Right kidney (tissue), 1 donor: ENCODE results near the gene MIDN.

Experiments used
- DNase-seq: peaks from one replicate; pipeline ENCODE4 v3.0.0-alpha.2; 2016

The MIDN gene

DNA sequence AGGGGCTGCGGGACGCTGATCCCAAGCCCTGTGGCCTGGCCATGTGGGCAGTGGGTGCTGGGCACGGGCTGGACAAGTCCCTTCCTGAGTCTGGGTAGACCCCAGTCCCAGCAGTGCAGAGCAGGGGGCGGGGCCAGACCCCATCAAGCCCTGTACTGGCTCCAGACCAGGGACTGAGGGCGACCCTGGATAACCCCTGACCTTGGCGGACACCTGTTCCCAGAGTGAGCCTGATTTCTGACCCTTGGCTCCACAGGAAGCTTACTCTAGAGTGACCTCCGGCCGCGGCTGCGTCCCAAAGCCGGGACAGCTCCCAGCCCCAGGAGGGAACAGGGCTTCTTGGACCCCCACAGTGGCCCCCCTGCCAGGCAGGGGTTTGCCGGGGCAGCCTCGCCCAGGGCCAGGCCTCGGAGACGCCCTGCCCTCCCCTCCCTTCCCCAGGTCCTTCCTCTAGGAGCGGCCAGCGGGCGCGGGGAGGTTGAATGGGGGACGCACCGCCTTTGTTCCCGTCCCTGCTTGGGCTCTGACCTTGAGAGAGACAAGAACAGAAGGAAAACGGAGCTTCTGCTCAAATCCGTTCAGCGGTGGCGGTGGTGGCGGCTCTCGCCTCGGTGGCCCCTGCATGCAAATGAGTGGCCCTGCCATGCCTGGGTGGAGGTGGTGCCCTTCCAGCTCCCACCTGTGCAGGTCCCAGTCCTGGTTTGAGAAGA lies 35.0 kb downstream of the MIDN start:
- no peak for DNase-seq

DNA sequence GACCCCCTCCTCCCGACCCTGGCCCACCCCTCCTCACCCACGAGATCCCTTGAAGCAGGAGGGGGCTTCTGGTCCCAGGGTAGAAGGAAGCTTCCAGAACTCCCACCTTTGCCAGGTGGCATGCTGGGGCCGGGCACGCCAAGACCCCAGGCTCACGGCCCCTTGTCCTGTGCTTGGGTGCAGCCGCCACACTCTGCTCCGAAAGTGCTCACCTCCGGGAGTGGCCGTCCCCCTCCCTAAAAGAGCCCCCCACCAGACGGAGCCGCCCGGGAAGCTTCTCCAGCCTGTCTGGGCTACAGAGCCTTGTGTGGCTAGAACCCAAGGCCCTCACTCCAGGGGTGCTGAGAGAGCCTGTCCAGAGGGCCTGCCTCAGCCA lies 35.5 kb downstream of the MIDN start:
- no peak for DNase-seq

DNA sequence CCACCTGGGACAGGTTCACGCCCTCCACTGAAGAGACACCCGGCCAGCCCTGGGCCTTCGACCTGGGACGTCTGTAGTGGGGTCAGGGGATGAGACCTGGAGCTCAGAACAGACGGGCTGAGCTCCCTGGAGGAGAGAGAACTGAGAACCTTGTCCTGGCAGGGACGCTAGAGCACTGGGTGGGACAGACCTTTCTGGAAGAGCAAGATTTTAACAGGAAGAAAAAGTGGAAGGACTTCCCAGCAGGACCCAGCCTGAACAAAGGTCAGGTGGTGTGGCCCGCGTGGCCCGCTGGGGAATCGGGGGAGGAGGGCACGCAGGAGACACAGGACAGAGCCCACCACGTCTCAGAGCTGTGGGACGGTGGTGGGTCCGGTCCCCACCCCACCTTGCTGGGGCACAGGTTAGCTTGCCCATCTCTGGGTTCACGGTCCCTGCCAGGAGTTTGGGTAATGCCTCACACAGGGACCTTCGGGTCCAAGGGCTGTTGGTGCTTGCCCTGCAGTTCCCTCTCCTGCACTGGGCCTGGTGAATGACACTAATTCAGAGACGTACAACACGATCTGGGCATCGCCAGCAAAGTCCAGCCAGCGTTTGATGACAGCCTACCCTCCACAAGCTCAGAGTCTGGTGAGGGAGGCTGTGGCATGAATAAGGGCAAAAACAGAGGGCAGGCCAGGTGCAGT lies 36.1 kb downstream of the MIDN start:
- no peak for DNase-seq

DNA sequence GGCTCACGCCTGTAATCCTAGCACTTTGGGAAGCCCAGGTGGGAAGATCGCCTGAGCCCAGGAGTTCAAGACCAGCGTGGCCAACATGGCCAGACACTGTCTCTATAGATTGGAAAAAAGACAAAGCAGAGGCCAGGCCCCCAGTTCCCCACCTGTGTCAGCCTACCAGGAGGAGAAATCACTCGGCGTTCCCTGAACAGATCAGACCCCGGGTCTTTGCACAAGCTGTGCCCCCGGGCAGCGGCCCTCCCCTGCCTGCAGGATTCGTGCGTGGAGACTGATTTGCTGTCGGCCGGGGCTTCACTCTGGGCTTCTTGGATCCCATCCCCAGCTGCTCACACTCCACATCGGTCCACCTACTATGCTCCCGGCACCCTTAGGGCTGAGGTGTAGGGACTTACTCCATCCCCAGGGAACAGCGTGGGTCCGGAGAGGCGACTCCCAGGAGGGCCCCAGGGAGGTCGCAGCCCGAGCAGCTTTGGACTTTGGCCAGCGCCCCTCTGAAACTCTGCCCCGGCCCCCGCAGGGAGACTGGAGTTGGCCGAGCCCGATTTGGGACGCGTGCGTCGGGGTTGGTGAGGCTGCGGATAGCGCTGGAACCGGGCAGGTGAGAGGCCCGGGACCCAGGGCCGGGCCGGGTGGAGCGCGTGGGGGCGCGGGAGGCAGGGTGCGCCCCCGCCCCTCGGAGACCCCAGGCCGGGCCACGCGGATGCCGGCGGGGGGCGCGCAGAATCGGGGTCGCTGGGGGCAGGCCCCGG lies 36.8 kb downstream of the MIDN start:
- DNase-seq, result peak; percentile 56

DNA sequence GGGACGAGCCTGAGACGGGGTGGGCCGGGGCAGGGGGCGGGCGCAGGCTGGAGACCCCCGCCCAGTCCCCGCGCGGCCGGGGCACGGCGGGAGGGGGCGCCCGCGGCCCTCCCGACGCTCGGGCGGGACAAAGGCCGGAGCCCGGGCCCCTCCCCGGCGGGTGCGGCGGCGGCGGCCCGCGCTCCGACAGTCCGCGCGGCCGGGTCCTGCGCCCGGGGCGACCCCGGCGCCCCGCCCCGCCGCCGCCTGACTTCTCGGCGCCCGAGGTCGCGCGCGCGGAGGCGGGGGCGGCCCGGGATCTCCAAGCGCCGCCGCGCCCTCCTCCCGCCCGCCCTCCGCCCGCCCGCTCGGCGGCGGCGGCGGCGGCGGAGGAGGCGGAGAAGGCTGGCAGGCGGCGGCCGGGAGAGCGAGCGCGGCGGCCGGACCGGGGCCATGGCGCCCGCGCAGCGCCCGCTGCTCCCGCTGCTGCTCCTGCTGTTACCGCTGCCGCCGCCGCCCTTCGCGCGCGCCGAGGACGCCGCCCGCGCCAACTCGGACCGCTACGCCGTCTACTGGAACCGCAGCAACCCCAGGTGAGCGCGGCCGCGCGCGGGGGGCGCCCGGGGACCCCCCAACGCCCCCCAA lies 37.5 kb downstream of the MIDN start, which contains the start of gene EFNA2:
Gene EFNA2 (plus strand): TSS at position 137 of the 624 bp plus-strand sequence. CDS start 296 bp downstream, at position 433.
- DNase-seq, result no peak

DNA sequence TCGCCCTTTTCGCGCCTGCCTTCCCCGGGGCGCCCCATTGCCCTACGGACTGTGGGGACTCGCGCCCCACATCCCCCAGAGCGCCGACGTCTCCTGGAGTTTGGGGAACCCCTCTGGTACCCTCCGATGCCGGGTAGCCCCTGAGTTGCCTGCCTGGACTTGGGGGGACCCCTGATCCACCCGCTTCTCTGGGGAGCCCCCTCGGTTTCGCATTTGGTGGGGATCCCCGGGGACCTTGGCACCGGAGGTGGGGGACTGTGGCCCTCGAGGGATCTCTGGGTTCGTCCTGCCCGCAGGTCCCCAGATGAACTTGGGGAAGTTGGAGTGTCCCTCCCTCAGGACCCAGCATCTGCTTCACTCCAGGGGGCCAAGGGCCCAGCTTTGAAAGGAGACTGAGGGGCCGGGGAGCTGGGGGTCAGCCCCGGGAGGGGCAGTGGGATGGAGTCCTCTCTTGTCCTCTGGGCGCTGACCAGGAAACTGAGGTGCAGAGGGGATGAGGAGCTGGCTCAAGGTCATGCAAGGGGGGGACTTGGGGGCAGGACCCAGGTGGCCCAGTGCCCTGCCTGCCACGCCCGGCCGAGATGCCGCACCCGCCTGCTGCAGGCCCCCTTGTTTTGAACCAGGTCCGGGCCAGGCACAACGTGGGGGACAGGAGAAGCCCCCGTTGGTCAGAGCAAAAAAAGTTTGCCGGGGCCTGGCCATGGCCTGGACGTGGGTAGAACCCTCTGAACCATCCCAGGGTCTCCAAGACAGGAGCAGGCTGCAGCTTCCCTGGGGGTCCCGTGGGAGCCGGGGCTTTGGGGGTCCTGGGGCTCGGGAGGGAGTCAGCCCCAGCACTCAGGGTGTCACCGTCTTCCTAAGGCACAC lies 38.3 kb downstream of the MIDN start:
- no peak for DNase-seq

DNA sequence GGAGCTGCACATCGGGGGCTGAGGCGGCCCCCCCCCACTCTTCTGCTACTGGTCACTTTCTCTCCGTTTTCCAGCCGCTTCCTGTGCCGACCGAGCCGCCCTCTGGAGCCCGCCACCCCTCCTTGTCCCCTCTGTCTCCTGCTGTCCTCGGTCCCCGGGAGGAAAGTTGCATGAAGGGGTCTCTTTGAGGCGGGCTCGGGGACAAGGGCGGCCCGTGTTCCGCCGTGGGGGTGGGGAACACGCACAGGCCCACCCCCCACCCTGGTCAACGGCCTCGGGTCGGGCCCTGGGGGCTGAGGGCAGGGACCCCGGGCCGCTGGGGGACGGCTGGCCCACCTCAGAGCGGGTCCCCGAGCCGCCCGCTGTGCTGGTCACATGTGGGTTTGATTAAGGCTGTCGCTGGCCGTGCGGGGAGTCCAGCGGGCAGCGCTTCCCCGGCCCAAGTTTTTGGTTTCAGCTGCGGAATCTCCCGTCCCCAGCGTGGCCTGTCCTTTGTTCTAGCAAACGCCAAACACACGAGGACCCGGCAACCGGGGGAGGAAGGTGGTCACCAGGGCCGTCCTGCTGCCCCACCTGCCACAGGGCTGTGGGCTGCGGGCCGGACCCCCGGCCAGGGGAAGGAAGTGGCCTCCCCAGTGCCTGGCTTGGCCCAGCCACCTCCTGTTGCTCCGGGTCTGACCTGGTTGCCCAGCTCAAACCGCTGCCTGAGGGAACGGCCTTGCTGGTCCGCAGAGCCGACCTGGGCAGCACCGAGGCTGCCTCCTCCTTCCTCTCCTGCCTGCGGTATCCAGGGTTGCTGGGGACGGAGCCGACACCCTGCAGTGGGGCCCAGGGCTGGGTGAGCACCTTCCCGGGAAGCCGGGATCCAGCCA lies 39.2 kb downstream of the MIDN start:
- DNase-seq, result peak; percentile 60

DNA sequence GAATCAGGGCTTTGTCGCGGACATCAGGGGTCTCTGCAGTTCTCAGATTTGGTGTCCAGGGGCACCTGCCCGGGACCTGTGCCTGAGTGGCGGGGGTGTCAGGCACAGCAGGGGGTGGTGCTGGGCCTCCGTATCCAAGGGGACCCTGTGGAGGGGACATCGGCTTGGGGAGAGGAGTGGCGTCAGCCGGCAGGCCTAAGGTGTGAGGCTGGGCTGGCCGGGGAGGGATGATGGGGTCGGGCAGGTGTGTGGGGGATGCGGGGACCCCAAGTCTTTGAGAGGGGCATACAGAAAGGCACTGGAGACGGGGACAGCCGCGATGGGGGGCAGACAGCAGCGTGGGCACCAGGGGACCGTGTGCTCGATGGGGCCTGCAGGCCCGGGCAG lies 39.8 kb downstream of the MIDN start:
- DNase-seq, result no peak

DNA sequence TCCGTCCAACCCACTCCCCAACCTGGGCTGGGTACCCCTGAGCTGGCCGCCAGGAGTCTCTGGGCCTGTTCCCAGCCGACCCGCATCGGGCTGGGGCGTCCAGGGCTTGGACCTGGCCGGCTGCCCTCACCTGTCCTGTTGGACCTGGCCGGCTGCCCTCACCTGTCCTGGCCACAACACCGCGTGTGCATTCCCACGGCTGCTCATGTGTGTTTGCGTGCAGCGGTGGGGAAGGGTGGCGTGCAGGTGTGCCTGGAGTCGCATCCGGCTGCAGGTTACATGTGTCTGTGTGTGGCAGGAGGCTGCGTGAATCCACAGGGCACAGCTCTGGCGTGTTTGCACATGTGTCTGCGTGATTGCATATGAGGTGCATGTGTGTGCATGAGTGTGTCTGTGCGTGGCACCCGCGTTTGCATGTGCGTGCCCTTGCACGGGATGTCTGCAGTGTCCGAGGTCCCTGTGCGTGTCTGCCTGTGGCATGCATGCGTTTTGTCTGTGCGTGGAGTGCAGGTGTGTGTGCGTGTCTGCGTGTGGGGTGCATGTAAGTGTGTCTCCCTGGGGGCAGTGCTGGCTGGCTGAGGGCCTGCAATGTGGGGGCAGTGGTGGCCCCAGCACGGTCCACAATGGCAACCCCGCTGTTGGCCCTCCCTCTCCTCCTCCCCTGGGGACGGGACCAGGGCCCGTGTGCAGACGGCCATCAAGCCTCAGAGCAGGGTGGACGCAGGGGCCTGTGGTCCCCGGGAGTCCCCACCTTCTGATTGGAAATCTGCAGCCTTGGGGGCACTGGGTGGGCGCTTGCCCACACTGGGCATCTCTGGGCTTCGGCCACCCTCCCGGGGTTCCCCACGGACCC lies 40.7 kb downstream of the MIDN start:
- no peak for DNase-seq

DNA sequence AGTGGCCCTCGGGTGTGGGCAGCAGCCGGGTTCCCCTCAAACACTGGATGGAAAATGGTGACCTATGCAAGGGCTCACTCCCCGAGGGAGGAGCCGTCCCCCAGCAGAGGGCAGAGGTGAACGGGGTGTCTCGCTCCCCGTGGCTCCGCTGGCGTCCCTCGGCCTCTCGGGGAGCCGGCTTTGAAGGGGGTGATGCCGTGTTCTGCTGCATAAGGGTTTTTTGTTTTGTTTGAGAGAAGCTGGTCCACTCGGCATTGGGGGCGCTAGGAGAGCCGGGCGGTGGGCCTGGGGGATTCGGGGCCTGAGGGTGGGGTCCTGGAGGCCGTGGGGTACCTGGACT lies 41.3 kb downstream of the MIDN start:
- no peak for DNase-seq

DNA sequence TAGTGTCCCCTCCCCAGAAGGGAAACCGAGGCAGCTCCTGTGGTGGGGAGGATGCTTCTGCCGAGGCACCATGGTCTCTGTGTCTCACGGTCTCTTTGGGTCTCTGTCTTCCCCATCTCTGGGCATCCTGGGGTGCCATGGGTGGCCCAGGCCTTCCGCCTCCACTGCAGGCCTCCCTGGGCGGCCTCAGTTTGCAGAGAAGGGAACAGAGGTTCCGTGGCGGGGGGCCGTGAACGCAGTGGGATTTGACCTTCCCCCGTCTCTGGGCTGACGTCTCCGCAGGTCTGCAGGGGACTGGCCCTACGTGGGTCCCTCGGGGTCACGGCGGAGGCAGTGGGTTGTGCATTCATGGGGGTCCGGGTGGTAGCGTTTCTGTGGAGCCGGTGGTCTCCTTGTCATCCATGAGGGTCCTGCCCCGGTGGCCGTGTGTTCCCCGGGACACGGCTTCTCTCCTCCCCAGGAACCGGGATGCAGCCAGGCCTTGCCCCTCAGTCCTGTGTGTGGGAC lies 41.9 kb downstream of the MIDN start:
- no peak for DNase-seq

DNA sequence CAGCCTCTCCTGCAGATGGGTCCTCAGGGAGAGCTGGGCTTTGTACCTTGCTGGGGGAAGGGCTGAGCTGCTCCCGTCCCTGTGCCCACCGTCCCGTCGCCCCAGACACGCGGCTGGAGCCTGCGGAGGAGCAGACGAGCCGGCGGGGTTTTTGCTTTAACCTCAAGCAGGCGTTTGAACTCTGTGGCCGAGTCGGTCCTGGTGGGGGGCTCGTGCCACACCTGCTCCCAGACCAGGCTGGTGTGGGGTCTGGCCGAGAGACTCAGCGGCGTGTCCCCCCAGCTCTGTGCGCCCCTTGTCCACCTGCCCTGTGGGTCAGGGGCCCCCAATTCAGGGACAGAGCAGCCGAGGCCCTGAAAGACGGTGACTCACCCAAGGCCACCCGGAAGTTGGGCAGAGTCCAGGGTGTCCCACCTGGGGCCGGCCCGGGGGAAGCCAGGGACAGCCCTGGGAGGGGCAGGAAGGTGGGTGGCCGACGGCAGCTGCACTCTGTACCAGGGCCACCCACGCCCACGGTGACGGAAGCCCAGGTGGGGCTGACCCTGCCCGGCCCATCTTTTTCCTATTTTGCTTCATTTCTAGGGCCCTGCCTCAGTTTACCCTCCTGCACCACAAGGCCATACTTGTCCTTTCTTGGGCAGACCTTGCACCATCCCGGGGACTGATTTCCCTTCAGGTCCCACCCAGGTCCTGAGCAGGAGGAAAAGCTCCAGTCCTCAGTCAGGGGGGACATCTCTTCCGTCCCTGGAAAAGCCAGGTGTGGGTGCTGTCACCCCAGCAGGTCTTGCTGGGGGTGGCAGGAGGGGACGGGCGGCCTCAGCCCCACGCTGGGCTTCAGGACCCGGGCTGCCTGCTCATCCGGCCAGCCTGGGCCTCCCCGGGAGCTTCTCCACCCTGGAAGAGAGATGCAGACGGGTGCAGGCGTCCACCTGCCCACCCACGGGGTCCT lies 42.6 kb downstream of the MIDN start:
- DNase-seq, result no peak

DNA sequence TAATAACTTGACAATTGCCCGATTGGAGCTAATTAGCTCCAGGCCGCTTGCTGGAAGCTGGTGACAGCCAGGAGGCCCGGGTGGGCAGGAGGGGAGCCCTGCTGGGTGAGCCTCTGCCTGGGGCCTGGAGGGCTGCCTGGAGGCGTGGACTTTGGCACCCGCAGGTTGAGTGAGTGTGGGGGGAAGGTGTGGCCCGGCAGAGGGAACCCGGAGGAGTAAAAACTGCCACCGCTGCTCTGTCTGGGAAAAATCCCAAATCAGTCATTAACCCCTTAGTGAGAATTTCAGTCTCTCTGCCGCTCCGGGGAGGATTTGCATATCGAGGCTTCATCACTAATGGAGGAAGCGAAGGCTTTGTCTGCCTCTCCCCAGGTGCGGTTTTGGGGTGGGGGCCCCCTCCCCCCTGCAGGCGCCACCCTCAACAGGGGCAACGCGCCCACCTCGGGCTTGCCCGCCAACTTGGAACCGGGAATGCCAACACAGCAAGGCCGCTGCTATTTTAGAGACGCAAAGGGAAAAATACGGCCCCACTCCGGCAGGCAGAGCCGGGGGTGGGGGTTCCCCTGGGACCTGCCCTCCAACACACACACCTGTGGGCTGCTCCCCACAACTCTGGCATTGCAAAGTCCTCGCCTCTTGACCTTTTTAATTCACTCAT lies 43.5 kb downstream of the MIDN start:
- DNase-seq, result no peak

DNA sequence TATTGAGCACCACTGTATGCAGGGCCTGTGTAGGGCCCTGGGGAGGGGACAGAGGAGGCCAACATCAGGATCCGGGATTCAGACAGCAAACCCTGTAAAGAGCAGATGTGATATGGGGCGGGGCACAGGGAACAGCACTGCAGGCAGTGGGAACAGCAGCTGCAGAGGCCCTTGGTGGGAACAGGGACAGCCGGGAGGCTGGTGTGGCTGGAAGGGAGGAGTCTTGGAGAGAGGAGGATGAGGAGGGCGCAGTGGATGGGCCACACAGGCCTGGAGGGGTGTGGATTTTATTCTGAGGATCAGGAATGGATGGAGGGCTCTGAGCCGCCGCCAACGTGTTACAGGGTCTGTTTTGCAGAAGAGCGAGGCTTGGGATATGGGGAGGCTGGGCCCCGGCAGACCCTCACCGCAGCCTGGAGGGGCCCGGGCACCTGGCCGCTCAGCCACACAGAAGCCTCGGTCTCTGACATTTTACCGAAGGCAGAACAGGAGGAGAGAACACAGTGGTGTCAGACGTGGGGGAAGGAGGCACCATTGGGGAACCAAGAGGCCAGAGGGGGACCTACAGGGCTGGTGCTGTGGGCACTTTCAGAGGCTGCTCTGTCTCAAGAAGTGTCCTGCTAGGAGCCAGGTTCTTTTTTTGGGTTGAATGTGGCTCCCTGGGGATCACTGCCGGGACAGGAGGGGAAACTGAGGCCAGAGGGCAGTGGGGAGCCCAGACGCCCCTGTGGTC lies 44.2 kb downstream of the MIDN start:
- no peak for DNase-seq

DNA sequence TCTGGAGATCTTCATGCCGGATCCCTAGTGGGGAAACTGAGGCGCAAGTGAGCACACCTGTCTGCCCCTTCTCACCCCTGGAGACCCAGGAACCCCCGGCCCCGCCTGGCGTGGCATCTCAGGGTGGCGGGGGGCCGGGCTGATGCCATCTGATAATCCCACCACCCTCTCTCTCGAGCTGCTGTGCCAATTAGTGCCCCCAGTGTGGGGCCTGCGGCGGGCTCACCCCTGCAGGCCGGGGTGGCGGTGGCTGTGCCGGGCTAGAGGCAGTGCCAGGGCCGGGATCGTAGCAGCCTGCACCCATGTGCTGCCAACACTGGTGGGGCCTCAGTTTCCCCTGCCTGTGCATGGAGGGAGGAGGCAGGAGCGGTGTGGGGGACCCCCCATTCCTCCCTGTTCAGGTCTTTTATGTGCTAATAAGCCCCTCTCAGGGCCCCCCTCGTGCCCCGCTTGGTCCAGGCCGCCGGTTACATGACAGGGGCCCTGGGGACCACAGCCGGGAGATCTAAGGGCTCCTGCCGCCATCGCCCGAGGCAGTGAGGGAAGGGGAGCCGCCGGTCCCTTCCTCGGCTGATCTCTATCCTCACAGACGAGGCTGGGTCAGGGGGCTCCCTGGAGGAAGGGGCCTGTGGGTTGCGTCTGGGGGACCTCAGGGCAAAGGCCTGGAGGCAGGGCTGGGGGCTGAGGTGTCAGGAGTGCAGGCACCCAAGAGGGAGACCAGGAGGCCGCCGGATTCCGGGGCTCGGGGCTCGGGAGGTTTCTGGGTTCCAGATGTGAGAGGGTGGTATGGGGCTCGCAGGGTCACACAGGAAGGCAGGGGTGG lies 45.6 kb downstream of the MIDN start:
- no peak for DNase-seq

DNA sequence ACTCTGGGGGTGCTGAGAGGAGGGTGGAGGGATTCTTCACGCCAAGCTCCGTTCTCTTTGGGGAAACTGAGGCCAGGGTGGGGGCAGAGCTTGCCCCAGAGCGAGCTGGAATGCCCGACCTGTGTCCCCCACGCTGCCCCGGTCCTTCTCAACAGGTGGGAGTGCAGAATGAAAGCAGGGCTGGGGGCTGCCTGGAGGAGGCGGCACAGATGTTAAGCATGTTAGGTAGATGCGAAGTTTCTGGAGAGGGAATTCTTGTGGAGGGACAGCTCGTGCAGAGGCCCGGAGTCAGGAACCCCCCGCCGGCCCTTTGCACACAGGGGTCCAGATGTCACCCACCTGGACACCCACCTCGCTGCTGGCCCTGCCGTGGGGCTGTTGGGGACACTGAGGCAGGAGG lies 46.3 kb downstream of the MIDN start:
- DNase-seq, result no peak
